Colonic mucosa (tissue), 4 donors: ENCODE measurements around the gene FCMR. TPM values are rescaled to one million over a fixed set of nuclear protein-coding genes. Genes with fewer than 3 reads are reported as not detected.
A peak's percentile ranks its signal among the peaks of the same experiment; 100 is the strongest.

Experiments used
- DNase-seq: peaks from one replicate; pipeline ENCODE4 v3.0.0-alpha.2; 2020
- H3K27ac ChIP-seq: fragments of 200-600 bp; one replicate; pipeline ENCODE4 v1.8.0; 2021
- H3K27me3 ChIP-seq: fragments of 200-600 bp; one replicate; pipeline ENCODE4 v1.8.0; 2021
- H3K36me3 ChIP-seq: fragments of 200-600 bp; one replicate; pipeline ENCODE4 v1.8.0; 2021
- H3K4me1 ChIP-seq: fragments of 200-600 bp; one replicate; pipeline ENCODE4 v1.8.0; 2021; ENCODE audit warnings: mild to moderate bottlenecking
- H3K4me3 ChIP-seq: fragments of 200-600 bp; one replicate; pipeline ENCODE4 v1.8.0; 2021
- H3K9ac ChIP-seq, 2 donors: one replicate each; pipeline ENCODE4 v1.7.0; 2013; ENCODE audit warnings: control low read depth in 2 of 2, low read depth in 2 of 2, low read length in 2 of 2
- H3K9me3 ChIP-seq: fragments of 200-600 bp; one replicate; pipeline ENCODE4 v1.8.0; 2021
- intact Hi-C: fragments of 100-400 bp; cut with DNase I; formaldehyde crosslinking; loops from one replicate; pipeline ENCODE4 v1.14.1; 2022
- total RNA-seq, 2 donors: library from RNA; stranded (reverse); fragmentation: NEBNext Ultra II Directional in 1 of 2; extraction: Animal tissue kit (Norgen Biotek cat#: 25700) in 1 of 2; gene quantifications; one replicate each; pipeline ENCODE4 v1.2.1, GENCODE V29; 2021
- TF ChIP-seq, protein P1 (sequence below): fragments of 200-600 bp; IDR thresholded peaks from one replicate; pipeline ENCODE4 v1.8.0; 2022; ENCODE audit warnings: antibody characterized with exemption, mild to moderate bottlenecking
- donor health status: healthy.
- donor health status: DM: no; HTN: no; CAD: no.
- donor health status: DM: no; HTN: no; CAD: no.

FCMR gene
- total RNA-seq, 2 donors from 2014 or later: 2.3 to 2.7 TPM

DNA sequence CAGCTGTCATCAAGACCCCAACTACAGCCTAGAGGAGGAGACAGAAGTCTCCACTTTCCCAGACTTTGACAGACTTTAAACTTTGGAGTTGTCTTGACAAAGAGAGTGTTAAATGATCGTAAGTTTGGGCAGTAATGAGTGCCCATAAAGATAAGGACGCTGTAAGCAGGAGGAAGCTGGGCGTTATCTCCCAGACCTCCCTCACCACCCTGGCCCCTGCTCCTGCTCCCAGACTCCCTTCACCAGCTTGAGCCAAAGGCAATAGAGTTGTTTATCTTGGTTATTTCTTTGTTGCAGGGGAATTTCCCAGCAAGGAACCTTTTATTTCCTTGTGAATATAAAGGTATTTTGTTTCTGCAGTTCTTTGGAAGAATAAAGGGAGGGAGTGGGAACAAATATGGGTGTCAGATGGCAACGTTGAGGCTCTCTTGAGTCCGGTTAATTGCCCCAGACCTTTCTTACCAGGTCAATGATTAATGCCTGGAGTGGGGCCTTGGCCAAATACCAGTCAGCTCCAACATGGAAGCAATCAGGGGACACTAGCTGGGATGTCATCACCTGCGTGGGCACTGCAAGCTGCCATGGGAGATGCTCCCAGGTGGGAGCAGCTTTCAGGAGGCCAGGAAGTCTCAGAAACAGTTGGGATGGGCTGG, 20.2 kb upstream of the FCMR start:
- intact Hi-C loops: loop anchor here (5.0 kb wide), 1 partner anchor 35 kb away; no protein-coding TSS in a partner anchor
- Histone ChIP-seq H3K4me1 (no peaks in the 10 kb centered on the region), H3K4me3 (peak overlapping the region; percentile 61), H3K9ac (peak overlapping the region in 1 of 2 donors; percentile 100), H3K27me3 (no peaks in the 10 kb centered on the region), H3K36me3 (no peaks in the 10 kb centered on the region), H3K9me3 (no peaks in the 10 kb centered on the region), H3K27ac (peak overlapping the region; percentile 91)
- TF ChIP-seq, protein P1, sequence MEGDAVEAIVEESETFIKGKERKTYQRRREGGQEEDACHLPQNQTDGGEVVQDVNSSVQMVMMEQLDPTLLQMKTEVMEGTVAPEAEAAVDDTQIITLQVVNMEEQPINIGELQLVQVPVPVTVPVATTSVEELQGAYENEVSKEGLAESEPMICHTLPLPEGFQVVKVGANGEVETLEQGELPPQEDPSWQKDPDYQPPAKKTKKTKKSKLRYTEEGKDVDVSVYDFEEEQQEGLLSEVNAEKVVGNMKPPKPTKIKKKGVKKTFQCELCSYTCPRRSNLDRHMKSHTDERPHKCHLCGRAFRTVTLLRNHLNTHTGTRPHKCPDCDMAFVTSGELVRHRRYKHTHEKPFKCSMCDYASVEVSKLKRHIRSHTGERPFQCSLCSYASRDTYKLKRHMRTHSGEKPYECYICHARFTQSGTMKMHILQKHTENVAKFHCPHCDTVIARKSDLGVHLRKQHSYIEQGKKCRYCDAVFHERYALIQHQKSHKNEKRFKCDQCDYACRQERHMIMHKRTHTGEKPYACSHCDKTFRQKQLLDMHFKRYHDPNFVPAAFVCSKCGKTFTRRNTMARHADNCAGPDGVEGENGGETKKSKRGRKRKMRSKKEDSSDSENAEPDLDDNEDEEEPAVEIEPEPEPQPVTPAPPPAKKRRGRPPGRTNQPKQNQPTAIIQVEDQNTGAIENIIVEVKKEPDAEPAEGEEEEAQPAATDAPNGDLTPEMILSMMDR: no peak
- peak; percentile 82 for DNase-seq

DNA sequence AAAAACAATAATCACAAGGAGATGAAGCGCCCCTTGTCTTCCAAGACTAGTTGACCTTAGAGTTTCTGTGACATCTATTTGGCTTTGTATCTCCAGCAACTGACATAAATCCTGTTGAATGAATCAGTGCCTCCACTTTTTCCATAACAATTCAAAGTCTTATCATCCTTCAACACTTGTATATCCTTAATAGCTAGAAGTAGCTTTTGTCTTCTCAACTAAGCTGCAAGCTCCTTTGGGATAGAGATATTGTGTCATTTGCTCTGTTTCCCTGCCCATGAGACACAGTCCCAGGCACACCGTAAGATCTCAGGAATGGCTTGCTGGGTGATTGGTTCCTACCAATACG, 18.8 kb upstream of the FCMR start:
- no peaks in the 10 kb centered on the region for H3K9me3 ChIP-seq
- no peak overlapping the region for H3K4me3 ChIP-seq
- intact Hi-C loops: loop anchor here (5.0 kb wide), 1 partner anchor 37 kb away; no protein-coding TSS in a partner anchor
- H3K27me3 ChIP-seq: no peaks in the 10 kb centered on the region
- H3K4me1 ChIP-seq: no peaks in the 10 kb centered on the region
- peak overlapping the region; percentile 47 to 100 for H3K9ac ChIP-seq
- no peaks in the 10 kb centered on the region for H3K36me3 ChIP-seq
- DNase-seq: no peak
- TF ChIP-seq, protein P1: no peak
- peak overlapping the region; percentile 91 for H3K27ac ChIP-seq

DNA sequence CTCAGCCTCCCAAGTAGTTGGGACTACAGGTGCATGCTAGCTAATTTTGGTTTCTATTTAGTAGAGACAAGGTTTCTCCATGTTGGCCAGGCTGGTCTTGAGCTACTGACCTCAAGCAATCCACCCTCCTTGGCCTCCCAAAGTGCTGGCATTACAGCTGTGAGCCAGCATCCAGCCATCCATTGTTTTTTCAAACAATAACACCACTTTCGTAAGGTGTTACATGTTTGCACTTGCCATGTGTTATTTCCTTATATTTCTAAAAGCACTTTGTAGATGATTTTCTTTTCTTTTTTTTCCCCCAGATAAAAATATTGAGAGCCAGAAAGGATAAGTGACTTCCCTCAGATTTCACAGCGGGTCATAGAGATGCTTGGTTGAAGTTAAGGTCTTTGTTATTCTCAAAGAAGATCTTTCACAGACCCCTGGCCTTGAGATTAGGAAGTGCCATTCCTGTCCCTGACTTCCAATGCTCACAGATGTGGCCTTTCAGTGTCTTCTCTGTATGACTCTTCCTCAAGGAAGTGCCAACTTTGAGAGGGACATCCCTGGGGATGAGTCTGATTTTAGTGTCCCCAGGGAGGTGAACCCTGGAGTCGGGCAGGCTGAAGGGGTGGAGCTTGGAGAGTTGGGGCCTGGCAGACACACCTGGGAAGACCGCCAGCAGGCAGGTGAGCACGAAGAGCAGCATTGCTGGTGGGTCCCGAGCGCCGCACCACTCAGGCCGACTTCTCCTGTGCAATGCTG, 18.3 kb upstream of the FCMR start:
- intact Hi-C loops: loop anchor here (5.0 kb wide), 1 partner anchor 37 kb away; no protein-coding TSS in a partner anchor
- no peaks in the 10 kb centered on the region for H3K27me3 ChIP-seq
- H3K36me3 ChIP-seq: no peaks in the 10 kb centered on the region
- H3K27ac ChIP-seq: peak overlapping the region; percentile 91
- H3K4me3 ChIP-seq: no peak overlapping the region
- peak; percentile 84 for DNase-seq
- TF ChIP-seq, protein P1: no peak
- no peaks in the 10 kb centered on the region for H3K4me1 ChIP-seq
- H3K9ac ChIP-seq: peak overlapping the region; percentile 47 to 100
- H3K9me3 ChIP-seq: no peaks in the 10 kb centered on the region

DNA sequence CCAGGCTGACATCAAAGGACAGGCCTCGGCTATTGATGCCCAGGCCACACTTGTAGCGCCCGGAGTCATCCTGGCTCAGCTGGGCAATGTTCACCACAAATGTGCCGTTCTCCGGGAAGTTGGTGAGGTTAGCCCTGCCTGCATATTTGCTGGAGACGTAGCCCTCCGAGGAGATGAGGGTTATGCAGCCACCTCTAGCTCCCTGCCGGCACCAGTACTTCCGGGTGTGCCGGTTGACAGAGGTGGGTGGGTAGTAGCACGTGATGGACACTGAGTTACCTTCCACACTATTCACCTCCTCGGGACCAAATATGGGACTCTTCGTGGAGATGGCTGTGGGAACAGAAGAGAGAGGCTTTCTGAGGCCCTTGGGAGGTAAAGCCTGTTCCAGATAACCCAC, 17.4 kb upstream of the FCMR start:
- Histone ChIP-seq H3K9ac (peak overlapping the region; percentile 20 to 82), H3K4me1 (no peaks in the 10 kb centered on the region), H3K36me3 (no peaks in the 10 kb centered on the region), H3K27me3 (no peaks in the 10 kb centered on the region), H3K9me3 (no peaks in the 10 kb centered on the region), H3K4me3 (no peak overlapping the region), H3K27ac (peak overlapping the region; percentile 91)
- intact Hi-C loops: no loop called here
- TF ChIP-seq, protein P1: no peak
- peak; percentile 64 for DNase-seq

DNA sequence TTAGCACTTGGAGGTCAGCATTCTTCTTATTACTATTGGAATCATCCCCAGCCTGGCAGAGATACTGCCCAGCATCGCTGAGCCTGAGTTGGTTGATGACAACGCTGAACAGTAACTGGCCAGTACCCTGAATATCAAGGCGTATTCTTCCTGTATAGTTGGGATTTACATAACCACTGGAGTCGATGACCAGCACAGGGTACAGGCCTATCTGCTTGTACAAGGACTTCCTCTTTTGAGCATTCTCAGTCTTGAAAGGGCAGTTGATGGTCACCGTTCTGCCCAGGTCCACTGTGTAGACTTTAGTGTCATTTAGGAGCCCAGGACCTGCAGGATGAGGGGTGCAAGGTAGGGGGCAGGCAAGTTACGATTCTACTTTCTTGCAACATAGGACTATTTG, 15.7 kb upstream of the FCMR start:
- Histone ChIP-seq H3K27ac (peak overlapping the region; percentile 91), H3K9ac (peak overlapping the region; percentile 6 to 82), H3K27me3 (no peaks in the 10 kb centered on the region), H3K4me3 (no peak overlapping the region), H3K9me3 (no peaks in the 10 kb centered on the region), H3K4me1 (no peaks in the 10 kb centered on the region), H3K36me3 (peaks cover 5% of the 10 kb centered on the region)
- TF ChIP-seq, protein P1: no peak
- no peak for DNase-seq
- intact Hi-C loops: no loop called here
